HCT116 (cell line): ENCODE results near the gene C10orf90. TPM values are rescaled to one million over a fixed set of nuclear protein-coding genes. Genes with fewer than 3 reads are reported as not detected.

Source experiments
- ATAC-seq: fragments of 200-7000 bp; cut with Tn5 transposase; 2 replicates; pipeline ENCODE4 v1.9.1; 2020; ENCODE audit warnings: mild to moderate bottlenecking, moderate library complexity
- BruUV-seq: library from RNA; stranded (reverse); fragments of 400-500 nt; replicated peaks from 2 replicates; lab custom pipeline; 2021; lab: Mats Ljungman, UMichigan
- CTCF ChIA-PET: fragments of 300-600 bp; sonication (Branson Sonifier 250); formaldehyde crosslinking; loops from one replicate; lab custom pipeline; 2021; ENCODE audit warnings: antibody characterized with exemption; lab: Charles Lee
- POLR2A ChIA-PET: fragments of 300-600, 350-600 bp; sonication (Branson Sonifier 250); formaldehyde crosslinking; loops from one replicate; lab custom pipeline; 2021; ENCODE audit warnings: antibody characterized with exemption; lab: Charles Lee
- RAD21 ChIA-PET, 2 experiments: fragments of 300-600 bp; sonication (Branson Sonifier 250); formaldehyde crosslinking; loops; one replicate each; lab custom pipeline; 2023; ENCODE audit warnings: low total read pairs in 2 of 2; ENCODE audit not compliant: uncharacterized antibody in 2 of 2, unreplicated experiment in 2 of 2, low non-redundant PET in 1 of 2; lab: Charles Lee
- DNase-seq: peaks from one replicate; pipeline ENCODE4 v3.0.0-alpha.2; 2010; ENCODE audit warnings: low read depth, low spot score
- H2AFZ ChIP-seq: fragments of 200-600 bp; shearing (Covaris generic), sonication (generic); 2 replicates; pipeline ENCODE4 v1.6.1; 2017; ENCODE audit warnings: low read depth, mixed run types, mixed read lengths, antibody characterized with exemption, low read length; ENCODE audit not compliant: poor library complexity, severe bottlenecking
- H3K27ac ChIP-seq: 2 replicates; pipeline ENCODE4 v1.5.1; 2012; ENCODE audit warnings: low read depth, low read length
- H3K27me3 ChIP-seq: fragments of 200-600 bp; sonication (generic); 2 replicates; pipeline ENCODE4 v1.6.1; 2016; ENCODE audit warnings: mixed run types, low read length, mixed read lengths; ENCODE audit not compliant: insufficient read depth
- H3K36me3 ChIP-seq, 2 experiments: fragments of 200-500 bp in 1 of 2; fragments of 200-600 bp in 1 of 2; sonication (Bioruptor generic) in 1 of 2; sonication (generic) in 1 of 2; 2 replicates each; pipeline versions ENCODE4 v1.5.1 to v1.6.1; 2014 to 2016; ENCODE audit warnings: low read length in 2 of 2, inconsistent platforms in 1 of 2, mixed read lengths in 1 of 2, mixed run types in 1 of 2; ENCODE audit not compliant: insufficient read depth in 2 of 2, control insufficient read depth in 1 of 2
- H3K4me1 ChIP-seq, 2 experiments: fragments of 200-600 bp in 1 of 2; sonication (generic) in 1 of 2; 2 replicates each; pipeline versions ENCODE4 v1.5.1 to v1.6.1; 2012 to 2017; ENCODE audit warnings: low read length in 2 of 2, inconsistent platforms in 1 of 2, mild to moderate bottlenecking in 1 of 2, mixed read lengths in 1 of 2, mixed run types in 1 of 2, moderate library complexity in 1 of 2; ENCODE audit not compliant: insufficient read depth in 2 of 2, control insufficient read depth in 1 of 2
- H3K4me2 ChIP-seq: fragments of 200-600 bp; sonication (generic); 2 replicates; pipeline ENCODE4 v1.6.1; 2017; ENCODE audit warnings: mixed run types, low read length, mixed read lengths
- H3K4me3 ChIP-seq, 2 experiments: fragments of 200-600 bp in 1 of 2; sonication (generic) in 1 of 2; replicated peaks in 1 of 2; 2 replicates each; pipeline ENCODE4 v1.5.1; 2011 to 2016; ENCODE audit warnings: low read length in 2 of 2, control low read depth in 1 of 2, low read depth in 1 of 2, mild to moderate bottlenecking in 1 of 2, mixed read lengths in 1 of 2, mixed run types in 1 of 2
- H3K79me2 ChIP-seq: fragments of 200-600 bp; sonication (generic); 2 replicates; pipeline ENCODE4 v1.6.1; 2017; ENCODE audit warnings: mild to moderate bottlenecking, mixed run types, low read length, moderate library complexity, mixed read lengths; ENCODE audit not compliant: insufficient read depth
- H3K9ac ChIP-seq: fragments of 200-600 bp; sonication (generic); 2 replicates; pipeline ENCODE4 v1.6.1; 2016; ENCODE audit warnings: low read length, mixed read lengths
- H3K9me2 ChIP-seq: fragments of 200-600 bp; sonication (generic), shearing (Covaris generic); 2 replicates; pipeline ENCODE4 v1.6.1; 2017; ENCODE audit warnings: mixed run types, mild to moderate bottlenecking, moderate library complexity; ENCODE audit not compliant: insufficient read depth
- H3K9me3 ChIP-seq, 2 experiments: fragments of 200-500 bp in 1 of 2; fragments of 200-600 bp in 1 of 2; sonication (Bioruptor generic) in 1 of 2; sonication (generic) in 1 of 2; 2 replicates each; pipeline ENCODE4 v1.6.1; 2014 to 2017; ENCODE audit warnings: low read length in 2 of 2, mixed read lengths in 2 of 2, inconsistent platforms in 1 of 2, low read depth in 1 of 2, mild to moderate bottlenecking in 1 of 2, mixed run types in 1 of 2, moderate library complexity in 1 of 2; ENCODE audit not compliant: control insufficient read depth in 1 of 2, insufficient read depth in 1 of 2
- H4K20me1 ChIP-seq: fragments of 200-600 bp; sonication (generic), shearing (Covaris generic); 2 replicates; pipeline ENCODE4 v1.6.1; 2017; ENCODE audit warnings: mixed run types, mild to moderate bottlenecking, moderate library complexity; ENCODE audit not compliant: insufficient read depth
- ATF3 ChIP-seq: IDR thresholded peaks from 2 replicates; pipeline ENCODE4 v1.6.1; 2012
- CEBPB ChIP-seq: IDR thresholded peaks from 2 replicates; pipeline ENCODE4 v1.6.1; 2012; ENCODE audit warnings: low read depth
- CTCF ChIP-seq, 3 experiments: fragments of 200-600 bp in 1 of 3; sonication (generic) in 1 of 3; IDR thresholded peaks in 2 of 3; conservative IDR thresholded peaks in 1 of 3; 2 replicates each; pipeline ENCODE4 v1.5.1; 2012 to 2017; ENCODE audit warnings: low read depth in 2 of 3, low read length in 2 of 3, antibody characterized with exemption in 1 of 3, borderline replicate concordance in 1 of 3, control low read depth in 1 of 3, mild to moderate bottlenecking in 1 of 3, mixed read lengths in 1 of 3, mixed run types in 1 of 3, moderate library complexity in 1 of 3; ENCODE audit not compliant: insufficient read depth in 1 of 3
- EGR1 ChIP-seq: IDR thresholded peaks from 2 replicates; pipeline ENCODE4 v1.6.1; 2012; ENCODE audit warnings: low read depth
- ELF1 ChIP-seq: IDR thresholded peaks from 2 replicates; pipeline ENCODE4 v1.6.1; 2012; ENCODE audit warnings: low read depth, borderline replicate concordance
- EZH2 ChIP-seq: fragments of 200-600 bp; sonication (generic); IDR thresholded peaks from 2 replicates; pipeline ENCODE4 v1.6.1; 2017; ENCODE audit warnings: antibody characterized with exemption, mixed run types
- FOSL1 ChIP-seq: IDR thresholded peaks from 2 replicates; pipeline ENCODE4 v1.6.1; 2012; ENCODE audit warnings: low read depth
- JUND ChIP-seq: IDR thresholded peaks from 2 replicates; pipeline ENCODE4 v1.6.1; 2012
- POLR2A ChIP-seq: IDR thresholded peaks from 2 replicates; pipeline ENCODE4 v1.7.0; 2011; ENCODE audit warnings: borderline replicate concordance; ENCODE audit not compliant: insufficient read depth, insufficient read length; ENCODE audit errors: extremely low read depth
- POLR2AphosphoS5 ChIP-seq: IDR thresholded peaks from 2 replicates; pipeline ENCODE4 v1.6.1; 2011; ENCODE audit warnings: mild to moderate bottlenecking, low read depth, low read length, moderate library complexity
- REST ChIP-seq: IDR thresholded peaks from 2 replicates; pipeline ENCODE4 v1.6.1; 2012; ENCODE audit warnings: low read depth
- SIN3A ChIP-seq: IDR thresholded peaks from 2 replicates; pipeline ENCODE4 v1.6.1; 2012; ENCODE audit warnings: low read depth
- SRF ChIP-seq: IDR thresholded peaks from 2 replicates; pipeline ENCODE4 v1.6.1; 2012; ENCODE audit warnings: low read depth
- TCF7L2 ChIP-seq: IDR thresholded peaks from 2 replicates; pipeline ENCODE4 v1.7.0; 2011; ENCODE audit warnings: borderline replicate concordance, inconsistent platforms; ENCODE audit not compliant: insufficient read depth, insufficient read length; ENCODE audit errors: extremely low read depth
- YY1 ChIP-seq: IDR thresholded peaks from 2 replicates; pipeline ENCODE4 v1.6.1; 2011; ENCODE audit warnings: low read length, low read depth, moderate library complexity, mild to moderate bottlenecking; ENCODE audit not compliant: insufficient replicate concordance; ENCODE audit errors: extremely low read depth
- ZNF274 ChIP-seq: fragments of 200-500 bp; sonication (Bioruptor generic); IDR thresholded peaks from 2 replicates; pipeline ENCODE4 v1.6.1; 2014; ENCODE audit warnings: mild to moderate bottlenecking, low read depth, low read length, inconsistent platforms
- intact Hi-C: fragments of 100-400 bp; cut with micrococcal nuclease; formaldehyde crosslinking; loops from 2 replicates; pipeline ENCODE4 v1.10.0; 2022
- total RNA-seq: library from RNA; stranded (reverse); gene quantifications from one replicate; pipeline ENCODE4 v1.2.1, GENCODE V29; 2021; ENCODE audit not compliant: unreplicated experiment

C10orf90 gene
- total RNA-seq, 1 experiment from 2014 or later: not detected

- peaks cover 43% of the 10 kb centered on the region for H3K27me3 ChIP-seq
Measured at GRCh38 chr10:126565871-126566270, 104.6 kb downstream of the C10orf90 start.

More at GRCh38 chr10:126565871-126566270, 104.6 kb downstream of the C10orf90 start:
- ATAC-seq (no peak), DNase-seq (no peak)
- Histone ChIP-seq H3K27ac (no peak overlapping the region), H3K4me1 (peaks cover 0 to 7% of the 10 kb centered on the region in 2 experiments; a peak in 2 of 4 replicates), H3K4me3 (no peak overlapping the region), H2AFZ (no peak overlapping the region), H4K20me1 (no peaks in the 10 kb centered on the region), H3K9ac (no peak overlapping the region), H3K9me3 (no peaks in the 10 kb centered on the region), H3K4me2 (no peak overlapping the region), H3K9me2 (no peaks in the 10 kb centered on the region), H3K36me3 (no peaks in the 10 kb centered on the region), H3K79me2 (no peaks in the 10 kb centered on the region)
- ChIA-PET POLR2A (no interaction called here), RAD21 (no interaction called here), CTCF (no interaction called here)
- intact Hi-C loops: no loop called here
- BruUV-seq: no TSS peak
- TF ChIP-seq EZH2 (no peak), ATF3 (no peak), EGR1 (no peak), YY1 (no peak), CTCF (IDR thresholded peaks at IDR 0.05 in 2 of 3, conservative IDR thresholded peaks at IDR 0.05 in 1 of 3; ENCODE audit: borderline replicate concordance in 1 of 3, insufficient read depth in 1 of 3, low read depth in 2 of 3, low read length in 2 of 3) (no peak), FOSL1 (no peak), TCF7L2 (no peak), SRF (no peak), POLR2A (no peak), ELF1 (no peak), CEBPB (no peak), ZNF274 (no peak), SIN3A (no peak), REST (no peak), POLR2AphosphoS5 (no peak), JUND (no peak)
